Right lobe of liver (tissue), 4 donors: Measurements from ENCODE around the gene DNAJB14.

Experiments
- POLR2A ChIP-seq: fragments of 450-650 bp; IDR thresholded peaks from one replicate; pipeline ENCODE4 v1.6.1; 2017; ENCODE audit warnings: antibody characterized with exemption, mild to moderate bottlenecking
- TF ChIP-seq, protein P1 (sequence below), 4 donors: fragments of 200-600 bp in 3 of 4; fragments of 450-650 bp in 1 of 4; IDR thresholded peaks; one replicate each; pipeline versions ENCODE4 v1.5.1 to v1.8.0; 2016 to 2022; ENCODE audit warnings: antibody characterized with exemption in 4 of 4, mild to moderate bottlenecking in 2 of 4
- donor health status: DM: no; HTN: no; CAD: no.
- donor health status: DM: no; HTN: no; CAD: no.
- donor health status: DM: no; HTN: yes; CAD: no.

DNA sequence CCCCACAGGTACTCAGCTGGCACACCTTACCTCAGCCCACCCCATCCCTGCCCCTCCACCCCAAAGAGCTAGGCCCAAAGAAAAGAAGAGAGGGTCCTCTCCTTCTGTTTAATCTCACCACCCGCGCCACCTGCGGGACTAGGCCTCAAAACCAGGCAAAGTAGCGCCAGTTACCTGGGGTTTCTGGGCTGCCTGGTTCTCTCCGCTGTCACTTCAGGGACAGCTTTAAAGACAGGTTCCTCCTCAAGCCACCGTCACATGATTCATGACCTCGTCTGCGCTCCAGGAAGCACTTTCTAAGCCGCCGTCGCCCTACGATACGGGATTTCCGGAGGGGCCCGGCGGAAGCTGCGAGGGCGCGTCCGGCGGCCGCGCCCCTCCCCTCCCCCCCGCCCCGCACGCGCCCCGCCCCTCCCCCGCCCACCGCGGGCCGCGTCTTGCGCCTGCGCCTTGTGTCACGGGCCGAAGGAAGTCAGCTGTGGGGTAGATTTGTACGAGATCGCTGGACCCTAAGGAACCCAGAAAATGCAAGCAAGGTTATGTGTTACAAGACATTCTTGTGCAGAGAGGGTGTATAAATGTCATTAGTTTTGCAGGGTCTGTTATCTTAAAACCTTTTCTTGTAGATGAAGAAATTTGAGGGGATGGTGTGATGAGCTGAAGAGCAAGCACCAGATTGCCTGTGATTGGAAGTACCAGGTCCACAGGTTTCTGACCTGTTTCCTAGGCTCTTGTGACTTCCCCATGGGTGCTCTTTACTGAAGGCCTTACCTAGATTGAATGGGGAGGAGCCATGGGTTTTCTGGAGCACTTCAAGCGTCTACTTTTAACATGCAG lies 52.0 kb downstream of the DNAJB14 start, which contains the start of gene LAMTOR3:
- TF ChIP-seq, protein P1, sequence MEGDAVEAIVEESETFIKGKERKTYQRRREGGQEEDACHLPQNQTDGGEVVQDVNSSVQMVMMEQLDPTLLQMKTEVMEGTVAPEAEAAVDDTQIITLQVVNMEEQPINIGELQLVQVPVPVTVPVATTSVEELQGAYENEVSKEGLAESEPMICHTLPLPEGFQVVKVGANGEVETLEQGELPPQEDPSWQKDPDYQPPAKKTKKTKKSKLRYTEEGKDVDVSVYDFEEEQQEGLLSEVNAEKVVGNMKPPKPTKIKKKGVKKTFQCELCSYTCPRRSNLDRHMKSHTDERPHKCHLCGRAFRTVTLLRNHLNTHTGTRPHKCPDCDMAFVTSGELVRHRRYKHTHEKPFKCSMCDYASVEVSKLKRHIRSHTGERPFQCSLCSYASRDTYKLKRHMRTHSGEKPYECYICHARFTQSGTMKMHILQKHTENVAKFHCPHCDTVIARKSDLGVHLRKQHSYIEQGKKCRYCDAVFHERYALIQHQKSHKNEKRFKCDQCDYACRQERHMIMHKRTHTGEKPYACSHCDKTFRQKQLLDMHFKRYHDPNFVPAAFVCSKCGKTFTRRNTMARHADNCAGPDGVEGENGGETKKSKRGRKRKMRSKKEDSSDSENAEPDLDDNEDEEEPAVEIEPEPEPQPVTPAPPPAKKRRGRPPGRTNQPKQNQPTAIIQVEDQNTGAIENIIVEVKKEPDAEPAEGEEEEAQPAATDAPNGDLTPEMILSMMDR (IDR thresholded peaks at IDR 0.05): no peak
- TF ChIP-seq POLR2A: no peak
